Medulla oblongata (tissue), 1 donor: ENCODE measurements around the gene HIVEP1.
"Not testable (repeated sequence)": the region's sequence is repeated elsewhere in the genome, so short reads cannot be mapped to it uniquely, and the experiment has no call there.

Source experiments
- DNase-seq: peaks from one replicate; pipeline ENCODE4 v3.0.0-alpha.2; 2015; ENCODE audit errors: extremely low spot score

The HIVEP1 gene

DNA sequence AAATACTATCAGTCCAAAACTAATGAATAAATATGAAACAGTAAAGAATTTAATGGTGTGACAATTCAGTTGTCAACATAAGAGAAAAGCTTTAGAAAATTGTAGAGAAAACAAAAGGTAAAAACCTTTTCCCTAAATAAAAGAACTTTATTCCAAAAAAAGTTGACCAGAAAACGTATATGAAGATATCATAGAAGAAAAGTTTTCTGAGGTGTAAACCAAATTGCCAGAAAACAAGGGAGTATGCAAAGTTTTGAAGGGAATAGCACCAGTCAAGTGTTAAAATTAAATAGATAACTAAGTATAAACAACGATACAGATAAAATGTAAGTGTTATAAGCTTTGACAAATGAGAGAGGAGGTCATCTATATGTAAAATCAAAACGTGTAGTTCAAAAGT lies 104.9 kb downstream of the HIVEP1 start:
- no peak for DNase-seq

DNA sequence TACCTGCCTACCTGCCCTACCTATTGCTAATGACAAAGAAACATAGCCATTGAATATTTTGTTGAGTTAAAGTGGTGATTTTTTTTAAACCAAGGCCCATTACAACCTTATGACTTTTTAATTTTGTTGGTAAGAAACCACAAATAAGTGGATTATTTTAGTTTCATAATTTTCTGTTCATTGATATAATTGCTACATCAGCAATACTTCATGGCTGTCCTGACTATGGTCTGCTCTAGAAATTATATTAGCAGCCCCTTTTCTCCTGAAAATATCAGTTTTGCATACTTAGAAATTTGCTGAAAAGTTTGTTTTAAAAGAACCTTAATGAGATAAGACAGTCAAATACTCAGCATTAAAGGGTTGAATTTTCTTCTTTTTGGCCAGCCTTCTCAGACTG lies 106.5 kb downstream of the HIVEP1 start:
- no peak for DNase-seq

DNA sequence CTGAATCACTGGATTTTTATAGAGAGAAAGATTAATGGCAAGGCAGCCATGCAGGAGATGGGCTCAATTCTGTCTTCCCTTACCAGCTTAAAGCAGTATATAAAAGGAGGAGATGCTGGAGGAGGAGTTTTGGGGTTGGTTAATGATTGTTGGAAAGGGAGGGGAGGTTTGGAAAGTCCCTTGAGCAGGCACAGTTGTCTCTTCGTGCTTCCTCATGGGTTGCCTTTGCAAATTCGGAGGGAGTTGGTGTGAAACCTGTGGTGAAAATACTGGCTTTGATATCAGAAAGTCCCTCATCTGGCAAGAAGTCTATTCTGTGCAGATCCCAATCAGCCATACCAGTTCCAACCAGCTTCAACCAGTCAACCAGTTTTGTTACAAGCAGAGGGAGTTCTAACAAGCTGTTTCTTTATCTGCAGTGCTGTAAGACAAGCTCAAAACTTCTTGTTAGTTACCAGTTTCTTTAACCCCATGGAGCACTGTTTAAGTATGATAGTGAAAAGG lies 107.0 kb downstream of the HIVEP1 start:
- no peak for DNase-seq

DNA sequence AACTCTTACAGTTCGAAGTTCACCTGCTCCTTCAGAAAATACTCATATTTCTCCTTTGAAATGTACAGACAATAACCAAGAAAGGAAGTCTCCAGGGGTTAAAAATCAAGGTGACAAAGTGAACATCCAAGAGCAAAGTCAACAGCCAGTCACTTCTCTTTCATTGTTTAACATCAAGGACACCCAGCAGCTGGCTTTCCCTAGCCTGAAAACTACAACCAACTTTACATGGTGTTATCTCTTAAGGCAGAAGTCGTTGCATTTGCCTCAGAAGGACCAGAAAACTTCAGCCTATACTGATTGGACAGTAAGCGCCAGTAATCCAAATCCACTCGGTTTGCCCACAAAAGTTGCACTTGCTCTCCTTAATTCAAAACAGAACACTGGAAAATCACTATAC lies 113.3 kb downstream of the HIVEP1 start:
- DNase-seq = no peak

DNA sequence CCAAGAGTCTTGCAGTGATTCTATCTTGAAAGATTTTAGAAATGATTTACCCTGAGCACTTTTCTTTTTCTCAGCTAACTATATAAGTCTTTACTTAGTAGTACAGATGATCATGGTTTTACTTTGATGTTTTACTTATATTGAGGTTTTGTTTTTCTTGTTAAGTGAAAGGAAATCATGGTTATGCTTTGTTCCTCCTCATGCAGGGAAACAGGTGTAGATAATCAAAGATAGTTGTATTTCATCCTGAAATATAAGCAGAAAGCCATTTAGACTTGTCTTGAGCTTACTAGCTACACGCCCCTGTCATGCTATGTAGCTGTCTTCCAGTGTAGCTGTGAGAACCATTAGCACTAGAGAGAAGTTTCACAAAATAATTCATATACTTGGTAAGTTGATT lies 113.9 kb downstream of the HIVEP1 start:
- DNase-seq = no peak

DNA sequence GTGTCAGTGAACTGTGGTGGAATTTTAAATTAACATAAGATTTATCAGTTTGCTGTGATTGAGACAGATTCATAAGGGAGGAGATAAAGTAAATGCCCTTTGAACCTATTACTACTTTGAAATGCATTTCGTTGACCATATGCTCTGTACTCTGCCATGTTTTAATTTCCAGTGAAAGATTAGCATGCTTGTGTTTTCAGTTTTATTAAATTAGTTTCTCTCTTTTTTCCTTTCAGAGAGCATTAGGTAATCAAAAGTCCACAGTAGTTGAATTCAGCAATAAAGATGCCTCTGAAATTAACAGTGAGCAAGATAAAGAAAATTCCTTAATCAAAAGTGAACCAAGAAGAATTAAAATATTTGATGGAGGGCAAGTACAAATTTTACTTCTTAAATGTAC lies 117.4 kb downstream of the HIVEP1 start:
- DNase-seq = no peak

DNA sequence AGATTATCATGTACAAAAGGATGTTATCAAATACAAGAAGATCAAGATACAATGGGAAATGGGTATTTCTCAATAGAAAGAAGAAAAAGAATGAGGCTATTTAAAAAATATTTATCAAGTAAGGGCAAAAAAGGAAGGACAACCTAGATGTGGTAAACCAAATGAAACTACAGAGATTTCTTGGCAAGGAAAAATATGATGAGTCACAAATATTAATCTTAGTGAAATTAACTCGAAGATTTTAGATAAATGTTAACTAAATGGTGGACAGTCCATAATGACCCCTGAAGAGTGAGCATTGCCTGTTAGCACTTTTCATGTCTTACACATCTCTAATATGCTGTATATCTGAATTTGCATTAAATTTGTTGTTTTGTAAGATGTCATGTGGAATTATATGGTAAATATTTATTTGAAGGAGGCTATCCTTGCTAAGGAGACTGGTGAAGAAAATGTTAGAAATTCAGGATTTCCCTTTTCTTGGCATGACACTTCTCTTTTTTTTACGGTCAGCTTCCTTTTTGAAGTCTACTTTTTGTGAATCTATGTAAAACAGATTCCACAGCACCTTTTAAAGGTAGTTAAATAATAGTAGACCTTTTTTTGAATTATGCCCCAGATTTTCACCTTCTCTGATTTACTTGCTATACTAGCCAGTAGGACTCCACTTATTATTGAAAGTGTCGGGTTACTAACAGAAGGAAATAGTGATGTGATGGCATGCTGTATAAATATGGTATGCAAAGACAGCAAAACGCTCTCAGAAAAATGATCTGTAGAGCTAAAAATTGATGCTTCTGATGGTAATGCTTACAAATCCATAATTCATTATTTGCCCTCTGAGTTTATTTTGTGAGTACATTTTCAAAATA lies 120.5 kb downstream of the HIVEP1 start:
- DNase-seq = no peak

DNA sequence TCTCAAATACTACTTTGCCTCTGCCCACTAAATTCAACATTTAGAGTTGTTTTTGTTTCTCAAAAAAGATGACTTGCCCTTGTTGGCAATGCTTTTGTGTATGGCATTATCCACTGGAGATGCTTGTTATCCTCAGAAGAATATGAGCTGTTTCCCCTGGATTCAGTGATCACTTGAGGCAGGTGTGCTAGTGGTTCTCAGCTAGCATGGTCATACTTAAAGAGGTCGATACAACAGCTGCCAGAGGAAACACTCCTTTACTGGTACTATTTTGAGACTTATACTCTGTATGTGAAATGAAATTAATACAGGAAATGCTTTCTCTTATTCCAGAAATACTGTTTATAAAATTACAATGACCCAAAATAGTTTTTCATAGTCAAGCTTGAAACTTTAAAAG lies 122.5 kb downstream of the HIVEP1 start:
- DNase-seq = no peak

DNA sequence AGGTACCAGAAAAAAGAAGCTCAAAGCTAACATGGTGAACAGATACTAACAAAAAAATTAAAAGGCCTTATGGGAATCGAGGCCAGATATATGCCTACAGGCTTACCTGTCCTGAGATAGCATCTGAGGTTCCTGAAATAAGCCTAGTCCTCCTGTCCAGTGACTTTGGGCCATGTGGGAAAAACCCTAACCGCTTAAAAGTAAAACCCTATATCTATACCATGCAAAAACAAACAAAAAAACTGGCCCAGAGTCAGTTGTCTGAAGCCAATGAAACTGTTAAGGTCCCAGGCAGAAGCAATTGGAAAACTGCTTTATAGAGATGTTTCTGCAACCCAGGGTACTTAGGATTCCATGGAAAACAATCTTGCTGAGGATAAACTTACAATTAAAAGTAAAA lies 122.9 kb downstream of the HIVEP1 start:
- DNase-seq = no peak

DNA sequence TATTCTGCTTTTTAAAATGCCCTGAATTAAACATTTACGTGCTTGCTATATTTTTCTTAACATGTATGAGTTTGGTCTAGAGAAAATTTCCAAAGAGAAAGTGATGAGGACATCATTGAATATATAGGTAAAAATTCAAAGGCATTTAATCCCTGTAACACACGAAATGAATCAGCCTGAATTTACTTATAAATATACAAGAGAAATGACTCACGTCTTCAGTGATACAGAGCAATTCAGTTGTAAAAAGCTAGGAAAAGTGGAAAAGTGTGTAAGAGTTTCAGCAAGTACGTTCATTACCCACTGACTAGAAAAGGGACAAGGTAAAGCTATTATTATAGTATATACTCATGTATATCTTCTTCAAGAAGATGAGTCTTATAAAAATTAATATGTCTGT lies 124.8 kb downstream of the HIVEP1 start:
- no peak for DNase-seq

DNA sequence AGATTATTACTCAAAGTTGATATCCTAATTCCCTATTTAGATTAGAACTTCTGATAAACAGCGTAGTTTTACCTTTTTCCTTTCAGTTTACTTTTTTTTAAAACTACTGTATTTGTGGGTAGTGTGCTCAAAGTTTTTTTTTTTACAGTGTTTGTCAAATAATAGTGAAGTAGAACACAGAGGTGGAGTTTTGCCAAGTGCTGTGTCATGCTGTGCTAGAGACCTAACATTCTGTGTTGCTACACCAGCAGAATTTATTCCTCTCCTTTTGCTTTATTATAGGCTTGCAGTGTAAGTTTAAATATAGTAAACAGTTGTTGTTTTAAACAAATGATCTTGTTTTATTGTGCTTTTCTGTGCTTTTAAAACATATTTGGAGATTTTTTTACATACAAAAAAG lies 125.4 kb downstream of the HIVEP1 start:
- DNase-seq = peak; percentile 81

DNA sequence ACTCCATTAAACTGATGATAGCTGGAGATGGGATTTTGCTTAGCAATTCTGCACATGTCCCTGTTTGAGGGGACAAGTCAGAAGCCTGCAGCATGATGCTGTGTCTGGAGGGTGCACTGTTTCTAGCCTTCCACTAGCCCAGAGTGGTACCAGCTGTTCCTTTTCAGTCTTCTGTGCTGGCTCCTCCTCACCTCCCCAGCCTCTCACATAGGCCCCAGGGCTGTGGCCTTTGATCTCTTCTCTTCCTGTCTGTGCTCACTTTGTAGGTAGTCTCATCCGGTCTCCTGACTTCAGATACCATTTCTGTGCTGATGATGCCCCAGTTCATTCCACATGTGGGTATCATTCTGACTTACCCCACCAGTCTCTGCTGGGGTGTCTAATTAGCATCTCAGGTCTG lies 126.3 kb downstream of the HIVEP1 start:
- DNase-seq = peak; percentile 24

DNA sequence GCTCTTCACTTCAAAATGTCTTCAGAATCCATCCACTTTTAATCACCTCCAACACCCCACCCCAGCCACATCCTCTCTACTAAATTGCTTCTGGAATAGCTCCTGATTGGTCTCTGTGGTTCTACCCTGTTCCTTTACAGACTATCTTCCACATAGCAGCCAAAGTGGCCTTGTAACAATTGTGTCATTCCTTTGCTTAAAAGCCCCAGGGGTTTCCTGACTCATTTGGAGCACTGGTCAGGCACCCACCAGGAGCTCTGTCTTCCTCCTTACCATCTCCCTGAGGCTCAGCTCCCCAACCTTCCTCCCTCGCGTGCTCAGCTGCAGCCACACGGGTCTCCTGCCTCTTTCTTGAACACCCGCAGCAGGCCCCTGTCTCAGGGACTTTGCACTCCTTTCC lies 126.8 kb downstream of the HIVEP1 start:
- DNase-seq = no peak

DNA sequence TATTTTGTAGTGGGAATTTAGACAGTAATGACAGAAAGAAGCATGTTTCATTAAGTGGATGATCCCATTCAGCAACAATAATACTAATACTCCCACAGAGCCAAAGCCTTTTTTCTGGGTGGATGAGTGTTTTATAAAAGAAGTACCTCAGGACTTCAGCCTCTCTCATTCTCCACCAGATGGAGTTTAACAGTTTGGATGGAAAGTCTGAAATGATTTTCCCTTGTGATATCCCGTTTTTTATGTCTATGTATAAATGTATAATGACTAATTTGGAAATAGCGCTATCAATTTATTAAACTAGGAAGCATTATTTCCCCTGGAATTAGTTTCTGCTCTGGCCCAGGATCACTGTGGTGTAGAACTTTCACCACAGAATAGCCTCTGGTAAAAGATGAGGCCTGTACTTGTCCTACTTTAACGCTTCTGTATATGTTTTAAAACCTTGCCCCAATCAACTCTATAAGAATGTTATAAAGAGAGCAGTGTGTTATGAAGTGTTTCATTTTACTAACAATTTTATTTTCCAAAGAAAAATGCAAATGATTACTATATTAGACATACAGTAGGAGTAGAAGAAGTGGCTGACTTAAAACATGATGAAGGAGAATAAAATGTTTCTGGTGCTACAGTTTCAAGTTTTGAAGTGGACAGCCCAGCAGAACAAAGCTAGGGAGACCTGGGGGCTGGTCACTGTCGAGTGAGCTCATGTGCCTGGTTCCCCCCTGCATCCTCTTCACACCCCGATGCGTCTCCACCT lies 135.6 kb downstream of the HIVEP1 start:
- DNase-seq = no peak

DNA sequence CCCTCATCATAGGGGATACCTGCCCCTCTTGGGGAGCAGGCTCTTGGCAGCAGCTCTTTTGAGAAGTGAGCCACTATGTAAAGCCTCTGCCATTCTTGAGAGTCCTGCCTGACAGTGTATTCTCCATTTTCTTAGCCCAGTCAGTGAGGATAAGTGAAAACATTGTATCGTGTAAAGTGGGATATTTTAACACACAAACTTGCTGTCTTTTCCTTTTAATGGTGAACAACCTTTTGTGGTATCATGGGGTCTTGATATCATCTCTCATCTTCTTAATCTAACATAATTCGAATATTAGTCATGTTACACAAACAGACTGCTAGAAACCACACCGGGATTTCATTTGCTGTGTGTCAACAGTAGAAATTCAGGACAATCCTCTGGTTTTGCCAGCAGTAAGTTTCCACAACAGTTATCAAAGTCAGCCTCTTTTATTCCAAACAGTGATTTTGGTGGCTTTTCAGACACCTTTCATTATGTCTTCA lies 136.2 kb downstream of the HIVEP1 start:
- no peak for DNase-seq

DNA sequence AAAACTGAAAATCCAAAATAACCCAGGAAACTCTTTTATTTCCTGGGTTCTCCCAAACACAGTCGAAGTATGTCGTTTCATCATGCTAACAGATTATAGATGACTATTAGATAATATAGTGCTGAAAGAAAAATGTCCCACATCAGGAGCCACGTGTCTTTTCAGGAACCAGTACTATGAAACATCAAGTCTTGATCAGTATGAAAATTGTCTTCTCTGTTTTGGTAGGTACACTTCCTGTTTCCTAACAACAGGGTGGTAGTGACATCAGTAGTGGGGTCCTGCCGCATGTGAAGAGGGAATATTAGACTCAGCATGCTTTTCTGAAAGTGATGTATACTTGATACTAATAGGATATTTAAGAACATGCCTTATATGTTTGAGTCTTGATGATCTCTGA lies 136.7 kb downstream of the HIVEP1 start:
- no peak for DNase-seq

DNA sequence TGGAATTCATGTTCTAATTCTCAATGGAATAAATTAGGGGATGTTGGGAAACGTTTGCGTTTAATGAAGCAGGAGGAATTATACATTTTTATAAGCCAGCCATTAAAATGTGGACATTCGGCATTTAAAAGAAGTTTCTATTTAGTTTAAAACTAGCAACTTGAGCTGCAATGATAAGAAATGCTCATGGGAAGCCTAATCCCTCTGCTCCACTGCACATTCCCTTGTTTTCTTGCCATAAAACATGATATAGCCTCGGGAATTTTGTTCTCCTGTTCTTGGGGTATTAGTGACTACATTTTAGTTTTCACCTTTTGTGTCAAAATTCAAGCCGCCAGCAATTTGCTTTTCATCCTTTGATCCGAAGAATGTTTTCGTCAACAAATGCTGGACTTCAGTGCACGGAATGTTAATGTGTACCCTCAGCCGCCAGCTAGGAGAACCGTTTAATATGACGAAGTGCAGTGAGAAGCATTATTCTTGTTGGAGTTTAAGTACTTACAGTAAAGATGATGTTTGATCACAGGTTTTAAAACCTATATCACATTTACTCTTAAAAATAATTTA lies 137.9 kb downstream of the HIVEP1 start:
- DNase-seq = peak; percentile 60

DNA sequence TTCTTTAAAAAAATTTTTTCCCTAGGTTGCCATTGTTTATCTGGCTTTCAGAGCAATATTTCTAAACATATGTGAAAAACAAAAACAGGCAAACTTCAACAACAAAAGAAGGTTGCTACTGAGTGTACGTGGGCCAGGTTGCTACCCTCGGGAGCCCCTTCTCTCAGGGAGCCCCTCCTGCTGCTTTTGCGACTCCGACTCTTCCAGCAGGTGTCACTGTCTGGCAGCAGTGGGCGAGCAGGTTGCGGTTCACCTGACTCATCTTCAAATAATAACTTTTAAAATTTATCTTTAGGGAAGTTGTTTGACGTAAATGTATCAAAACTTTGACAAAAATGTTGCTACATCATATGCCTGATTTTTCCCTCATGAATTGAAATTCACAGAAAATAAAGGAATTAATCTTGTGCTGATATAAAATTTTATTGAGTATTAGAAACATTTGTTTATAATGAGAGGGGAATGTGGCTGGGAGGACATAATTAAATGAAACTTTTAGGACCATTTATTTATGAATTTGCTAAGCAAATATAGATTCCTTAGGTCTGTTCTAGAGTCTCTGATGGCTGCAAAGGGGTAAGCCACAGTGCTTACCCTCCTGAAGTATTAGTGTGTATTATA lies 138.8 kb downstream of the HIVEP1 start:
- peak; percentile 69 for DNase-seq

DNA sequence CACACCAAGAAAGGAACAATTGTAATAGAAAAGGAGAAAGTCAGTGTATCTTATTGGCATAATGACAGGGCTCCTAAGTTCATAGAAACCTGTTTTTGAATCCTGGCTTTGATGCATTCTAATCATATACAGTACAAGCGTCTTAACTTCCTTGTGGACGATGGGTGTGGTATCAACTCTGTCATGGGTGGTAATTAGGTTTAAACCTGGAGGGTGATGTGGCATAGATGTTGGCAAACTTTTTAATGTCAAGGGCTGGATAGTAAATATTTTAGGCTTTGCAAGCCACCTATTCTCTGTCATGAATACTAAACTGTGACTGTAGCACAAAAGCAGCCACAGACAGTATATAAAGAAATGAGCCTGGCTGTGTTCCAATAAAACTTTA lies 139.3 kb downstream of the HIVEP1 start:
- DNase-seq = peak; percentile 24

DNA sequence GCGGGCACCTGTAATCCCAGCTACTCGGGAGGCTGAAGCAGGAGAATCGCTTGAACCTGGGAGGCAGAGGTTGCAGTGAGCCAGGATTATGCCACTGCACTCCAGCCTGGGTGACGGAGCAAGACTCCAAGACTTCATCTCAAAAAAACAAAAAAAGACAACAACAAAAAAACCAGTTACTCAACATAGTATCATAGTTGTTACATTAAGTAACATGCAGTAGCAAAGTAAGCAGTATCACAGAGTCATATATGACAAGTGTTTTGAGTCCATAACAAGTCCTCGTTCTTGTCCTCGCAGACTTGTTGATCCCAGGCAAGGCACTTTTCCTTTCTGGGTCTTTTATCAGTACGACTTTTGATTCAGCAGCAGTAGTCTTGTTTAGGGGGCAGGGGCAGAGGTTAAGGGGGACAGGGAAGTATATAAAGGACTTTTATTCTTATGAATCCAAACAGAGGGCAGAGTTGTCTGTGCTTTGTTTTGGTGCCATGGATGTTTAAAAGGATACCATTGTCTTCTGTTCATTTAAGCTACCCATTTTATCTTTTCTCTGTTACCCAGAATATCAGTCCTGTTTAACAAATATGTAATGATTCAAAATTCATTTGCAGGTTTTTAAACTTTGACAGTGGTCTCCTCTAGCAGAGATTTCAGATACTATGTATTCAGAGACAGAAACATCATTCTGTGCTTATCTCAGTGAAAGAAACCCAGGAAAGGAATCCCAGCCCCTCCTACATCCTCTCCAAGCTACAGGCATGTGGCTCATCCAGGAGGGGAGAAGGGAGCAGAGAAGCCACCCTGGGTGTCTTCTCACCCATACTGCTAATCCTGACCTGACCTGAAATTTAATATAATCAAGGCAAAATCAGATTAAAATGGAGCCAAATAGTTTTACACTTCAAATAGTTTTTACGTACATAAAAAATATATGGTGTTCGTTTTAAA lies 140.2 kb downstream of the HIVEP1 start:
- DNase-seq = peak; percentile 81

DNA sequence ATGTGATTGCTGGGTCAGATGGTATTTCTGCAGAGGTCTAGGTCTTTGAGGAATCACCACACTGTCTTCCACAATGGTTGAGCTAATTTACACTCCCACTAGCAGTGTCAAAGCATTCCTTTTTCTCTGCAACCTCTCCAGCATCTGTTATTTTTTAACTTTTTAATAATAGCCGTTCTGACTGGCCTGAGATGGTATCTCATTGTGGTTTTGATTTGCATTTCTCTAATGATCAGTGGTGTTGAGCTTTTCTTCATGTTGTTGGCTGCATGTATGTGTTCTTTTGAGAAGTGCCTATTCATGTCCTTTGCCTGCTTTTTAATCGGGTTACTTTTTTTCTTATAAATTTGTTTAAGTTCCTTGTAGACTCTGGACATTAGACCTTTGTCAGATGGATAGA lies 143.7 kb downstream of the HIVEP1 start:
- DNase-seq = not testable (repeated sequence)
